ENCODE data around the gene DPM2.
A peak's percentile ranks its signal among the peaks of the same experiment; 100 is the strongest.

Gene DPM2

DNA sequence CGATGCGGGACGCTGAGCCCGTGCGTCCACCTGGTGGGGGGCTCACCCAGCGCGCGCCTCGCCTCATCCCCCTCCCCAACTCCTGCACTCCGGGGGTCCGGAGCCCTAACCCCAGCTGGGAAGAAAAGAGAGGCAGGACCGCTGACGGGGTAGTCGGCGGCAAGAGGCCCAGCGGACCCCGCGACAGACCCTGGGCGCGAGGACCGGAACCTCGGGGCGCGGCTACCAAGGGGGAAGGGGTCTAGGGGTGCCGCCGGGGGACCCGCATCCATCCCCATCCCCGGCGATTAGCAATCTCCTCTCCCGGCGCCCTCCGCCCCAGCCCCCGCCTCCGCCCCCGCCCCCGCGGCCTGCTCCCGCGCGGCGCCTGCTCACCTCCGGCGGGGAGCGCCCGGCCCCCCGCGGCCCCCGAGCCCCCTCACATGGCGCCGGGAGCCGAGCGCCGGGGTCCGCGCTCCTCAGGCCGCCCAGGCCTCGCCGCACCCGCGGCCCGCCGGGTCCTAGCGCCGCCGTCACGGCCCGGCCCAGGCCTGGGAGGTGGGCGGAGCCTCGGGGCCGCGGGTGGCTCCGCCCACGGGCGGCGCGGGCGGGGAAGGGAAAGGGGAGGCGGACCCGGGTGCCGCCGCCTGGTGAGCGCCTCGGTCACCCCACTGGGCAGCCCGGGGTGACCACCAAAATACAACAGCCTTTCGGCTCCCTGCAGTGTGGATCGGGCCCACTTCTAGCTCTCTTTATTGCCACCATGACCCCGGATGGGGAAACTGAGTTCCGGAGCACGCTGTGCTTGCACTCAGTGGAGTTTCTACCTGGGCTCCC lies 38.3 kb downstream of the DPM2 start, which contains the start of gene ST6GALNAC6:
Gene ST6GALNAC6, minus strand, starts transcription at position 476 of the 816 bp plus-strand sequence. CDS start 1,622 bp downstream, outside the sequence.
- TF ChIP-seq, protein P1, sequence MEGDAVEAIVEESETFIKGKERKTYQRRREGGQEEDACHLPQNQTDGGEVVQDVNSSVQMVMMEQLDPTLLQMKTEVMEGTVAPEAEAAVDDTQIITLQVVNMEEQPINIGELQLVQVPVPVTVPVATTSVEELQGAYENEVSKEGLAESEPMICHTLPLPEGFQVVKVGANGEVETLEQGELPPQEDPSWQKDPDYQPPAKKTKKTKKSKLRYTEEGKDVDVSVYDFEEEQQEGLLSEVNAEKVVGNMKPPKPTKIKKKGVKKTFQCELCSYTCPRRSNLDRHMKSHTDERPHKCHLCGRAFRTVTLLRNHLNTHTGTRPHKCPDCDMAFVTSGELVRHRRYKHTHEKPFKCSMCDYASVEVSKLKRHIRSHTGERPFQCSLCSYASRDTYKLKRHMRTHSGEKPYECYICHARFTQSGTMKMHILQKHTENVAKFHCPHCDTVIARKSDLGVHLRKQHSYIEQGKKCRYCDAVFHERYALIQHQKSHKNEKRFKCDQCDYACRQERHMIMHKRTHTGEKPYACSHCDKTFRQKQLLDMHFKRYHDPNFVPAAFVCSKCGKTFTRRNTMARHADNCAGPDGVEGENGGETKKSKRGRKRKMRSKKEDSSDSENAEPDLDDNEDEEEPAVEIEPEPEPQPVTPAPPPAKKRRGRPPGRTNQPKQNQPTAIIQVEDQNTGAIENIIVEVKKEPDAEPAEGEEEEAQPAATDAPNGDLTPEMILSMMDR (IDR thresholded peaks at IDR 0.05; ENCODE audit: borderline replicate concordance, extremely low read depth, low read length, poor library complexity, severe bottlenecking), result peak; percentile 4
- TF ChIP-seq EZH2 (IDR thresholded peaks at IDR 0.05; ENCODE audit: borderline replicate concordance, low read depth, low read length, severe bottlenecking), result no peak
- H2AFZ ChIP-seq (ENCODE audit: low read depth, low read length), result peak within 1 kb of the TSS; percentile 99
- H3K9ac ChIP-seq (ENCODE audit: low read depth, low read length), result peak within 1 kb of the TSS; percentile 72
- H3K4me3 ChIP-seq (ENCODE audit: low read depth in 1 of 2, low read length in 2 of 2), result peak within 1 kb of the TSS; percentile 51 to 66; a peak in 3 of 4 replicates
- H3K36me3 ChIP-seq (ENCODE audit: insufficient read depth, low read length), result peaks cover 24% of the 10 kb centered on the region
- peaks cover 21% of the 10 kb centered on the region for H3K4me1 ChIP-seq (ENCODE audit: insufficient read depth, low read length)
- peak within 1 kb of the TSS; percentile 55 for H3K27ac ChIP-seq (ENCODE audit: low read length)
- no peaks in the 10 kb centered on the region for H4K20me1 ChIP-seq (ENCODE audit: insufficient read depth, low read length)
- H3K9me3 ChIP-seq (ENCODE audit: insufficient read depth, low read length, severe bottlenecking), result peaks cover 10% of the 10 kb centered on the region
- DNase-seq, result peak; percentile 66
- no peaks in the 10 kb centered on the region for H3K27me3 ChIP-seq (ENCODE audit: insufficient read depth, low read length, poor library complexity)
- peak; percentile 89 for ATAC-seq (ENCODE audit: insufficient read depth, low read depth)
- 0 out of 2 replicates have a peak, but pooled peaks cover 2% of the 10 kb centered on the region for H3K79me2 ChIP-seq (ENCODE audit: insufficient read depth, low read length)
- H3K4me2 ChIP-seq (ENCODE audit: insufficient read depth, low read length), result peak within 1 kb of the TSS; percentile 96

DNA sequence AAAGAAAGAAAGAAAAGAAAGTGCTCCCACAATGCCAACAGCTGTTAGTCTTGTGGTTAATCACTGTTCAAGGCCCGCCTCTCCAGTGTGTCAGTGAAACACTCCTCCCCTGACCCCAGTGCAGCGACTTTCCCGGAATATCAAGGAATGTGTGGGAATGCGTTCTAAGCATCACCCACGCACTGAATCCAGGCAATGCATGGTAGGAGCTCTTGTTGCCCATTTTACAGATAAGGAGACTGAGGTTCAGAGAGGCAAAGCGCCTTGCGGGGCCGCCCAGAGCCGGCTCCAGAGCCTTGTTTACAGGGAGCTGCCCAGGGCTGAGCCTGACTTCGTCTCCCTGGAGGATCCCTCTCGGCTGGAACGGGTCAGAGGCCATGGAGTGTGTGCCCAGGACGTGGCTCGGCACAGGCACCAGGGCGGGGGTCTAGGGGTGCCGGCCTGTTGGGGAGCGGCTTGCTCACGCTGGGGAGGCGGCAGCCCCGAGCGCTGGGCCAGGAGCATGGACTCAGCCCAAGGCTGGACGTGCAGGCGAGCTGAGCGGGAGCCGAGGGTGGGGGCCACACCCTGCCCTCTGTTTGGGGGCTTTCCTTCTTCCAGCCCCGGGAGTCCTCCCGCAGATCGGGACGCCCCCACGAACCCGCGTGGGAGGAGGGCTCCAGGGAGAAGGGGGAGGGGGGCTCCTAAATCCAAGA lies 39.1 kb downstream of the DPM2 start:
- TF ChIP-seq EZH2 (IDR thresholded peaks at IDR 0.05; ENCODE audit: borderline replicate concordance, low read depth, low read length, severe bottlenecking), result no peak
- TF ChIP-seq, protein P1 (IDR thresholded peaks at IDR 0.05; ENCODE audit: borderline replicate concordance, extremely low read depth, low read length, poor library complexity, severe bottlenecking), result no peak
- Histone ChIP-seq H3K4me3 (ENCODE audit: low read depth in 1 of 2, low read length in 2 of 2) (peak overlapping the region; percentile 51 to 66; a peak in 3 of 4 replicates), H3K9me3 (ENCODE audit: insufficient read depth, low read length, severe bottlenecking) (peaks cover 13% of the 10 kb centered on the region), H3K79me2 (ENCODE audit: insufficient read depth, low read length) (0 out of 2 replicates have a peak, but pooled peaks cover 2% of the 10 kb centered on the region), H3K4me1 (ENCODE audit: insufficient read depth, low read length) (peaks cover 21% of the 10 kb centered on the region), H3K36me3 (ENCODE audit: insufficient read depth, low read length) (peaks cover 31% of the 10 kb centered on the region), H3K27me3 (ENCODE audit: insufficient read depth, low read length, poor library complexity) (no peaks in the 10 kb centered on the region), H3K4me2 (ENCODE audit: insufficient read depth, low read length) (peak overlapping the region; percentile 71), H3K9ac (ENCODE audit: low read depth, low read length) (peak overlapping the region; percentile 72), H3K27ac (ENCODE audit: low read length) (peak overlapping the region; percentile 55; the same call in 1 of the 2 replicates), H4K20me1 (ENCODE audit: insufficient read depth, low read length) (no peaks in the 10 kb centered on the region), H2AFZ (ENCODE audit: low read depth, low read length) (peak overlapping the region; percentile 75)
- ATAC-seq (ENCODE audit: insufficient read depth, low read depth) (peak; percentile 10; the same call in 2 of the 3 replicates), DNase-seq (no peak)

DNA sequence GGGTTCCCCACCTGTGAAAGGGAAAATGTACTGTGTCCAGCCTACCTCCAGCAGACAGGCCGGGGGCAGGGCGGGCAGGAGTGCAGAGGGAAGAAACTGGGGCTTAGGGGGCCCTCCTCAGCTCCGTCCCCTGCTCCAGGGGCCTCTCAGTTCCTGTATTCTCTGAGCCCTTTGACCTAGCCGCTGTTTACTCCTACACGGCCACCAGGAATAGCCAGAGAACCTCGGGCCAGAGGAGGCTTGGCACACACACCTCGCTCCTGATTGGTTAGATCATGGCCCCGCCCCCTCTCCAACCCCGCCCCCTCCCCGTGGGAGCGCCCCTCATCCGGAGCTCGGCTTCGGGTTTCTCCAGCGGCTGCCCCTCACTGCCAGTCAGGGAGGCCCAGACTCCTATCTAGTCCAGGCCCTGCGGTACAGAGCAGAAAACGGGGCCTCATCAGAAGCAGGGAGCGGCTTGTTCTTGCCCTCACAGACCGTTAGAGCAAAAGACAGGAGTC lies 40.4 kb downstream of the DPM2 start:
- Histone ChIP-seq H3K27ac (ENCODE audit: low read length) (no peak overlapping the region), H3K4me2 (ENCODE audit: insufficient read depth, low read length) (peak overlapping the region; percentile 27; the same call in 1 of the 2 replicates), H3K4me3 (ENCODE audit: low read depth in 1 of 2, low read length in 2 of 2) (no peak overlapping the region), H3K4me1 (ENCODE audit: insufficient read depth, low read length) (peaks cover 21% of the 10 kb centered on the region), H4K20me1 (ENCODE audit: insufficient read depth, low read length) (no peaks in the 10 kb centered on the region), H3K27me3 (ENCODE audit: insufficient read depth, low read length, poor library complexity) (no peaks in the 10 kb centered on the region), H2AFZ (ENCODE audit: low read depth, low read length) (no peak overlapping the region), H3K9ac (ENCODE audit: low read depth, low read length) (no peak overlapping the region), H3K79me2 (ENCODE audit: insufficient read depth, low read length) (0 out of 2 replicates have a peak, but pooled peaks cover 2% of the 10 kb centered on the region), H3K9me3 (ENCODE audit: insufficient read depth, low read length, severe bottlenecking) (peaks cover 21% of the 10 kb centered on the region), H3K36me3 (ENCODE audit: insufficient read depth, low read length) (peaks cover 42% of the 10 kb centered on the region)
- ATAC-seq (ENCODE audit: insufficient read depth, low read depth) (no peak), DNase-seq (no peak)
- no peak for TF ChIP-seq EZH2 (IDR thresholded peaks at IDR 0.05; ENCODE audit: borderline replicate concordance, low read depth, low read length, severe bottlenecking)
- TF ChIP-seq, protein P1 (IDR thresholded peaks at IDR 0.05; ENCODE audit: borderline replicate concordance, extremely low read depth, low read length, poor library complexity, severe bottlenecking), result no peak

Data from DND-41 (cell line).